KMS-11 (cell line): ENCODE data around the gene GSTK1.

Source experiments
- H2AFZ ChIP-seq: fragments of 200-600 bp; sonication (generic); 2 replicates; pipeline ENCODE4 v1.6.1; 2016; ENCODE audit warnings: antibody characterized with exemption, mixed run types, low read depth
- H3K27ac ChIP-seq: fragments of 200-600 bp; sonication (generic); 2 replicates; pipeline ENCODE4 v1.6.1; 2016; ENCODE audit warnings: mild to moderate bottlenecking, mixed run types
- H3K27me3 ChIP-seq: fragments of 200-600 bp; sonication (generic); 2 replicates; pipeline ENCODE4 v1.6.1; 2017; ENCODE audit warnings: mild to moderate bottlenecking, low read depth, mixed run types, moderate library complexity; ENCODE audit not compliant: insufficient read depth
- H3K36me3 ChIP-seq: fragments of 200-600 bp; sonication (generic); 2 replicates; pipeline ENCODE4 v1.6.1; 2017; ENCODE audit warnings: mild to moderate bottlenecking, mixed run types; ENCODE audit not compliant: insufficient read depth
- H3K4me1 ChIP-seq: fragments of 200-600 bp; sonication (generic); 2 replicates; pipeline ENCODE4 v1.6.1; 2016; ENCODE audit warnings: mild to moderate bottlenecking, low read depth, mixed run types; ENCODE audit not compliant: poor library complexity, severe bottlenecking
- H3K4me2 ChIP-seq: fragments of 200-600 bp; sonication (generic); 2 replicates; pipeline ENCODE4 v1.7.0; 2016; ENCODE audit warnings: mild to moderate bottlenecking, mixed run types
- H3K4me3 ChIP-seq: fragments of 200-600 bp; sonication (generic); IDR thresholded peaks from 2 replicates; pipeline ENCODE4 v1.6.1; 2017; ENCODE audit warnings: low read depth, low read length, mixed read lengths; ENCODE audit not compliant: insufficient read depth
- H3K79me2 ChIP-seq: fragments of 200-600 bp; sonication (generic); 2 replicates; pipeline ENCODE4 v1.6.1; 2016; ENCODE audit warnings: low read depth, mixed run types; ENCODE audit not compliant: insufficient read depth
- H3K9ac ChIP-seq: fragments of 200-600 bp; sonication (generic); 2 replicates; pipeline ENCODE4 v1.6.1; 2016; ENCODE audit warnings: mild to moderate bottlenecking, mixed run types
- H4K20me1 ChIP-seq: fragments of 200-600 bp; sonication (generic); 2 replicates; pipeline ENCODE4 v1.6.1; 2016; ENCODE audit warnings: mild to moderate bottlenecking, mixed run types; ENCODE audit not compliant: insufficient read depth
- CTCF ChIP-seq: fragments of 200-600 bp; sonication (generic); conservative IDR thresholded peaks from 2 replicates; pipeline ENCODE4 v1.6.1; 2017; ENCODE audit warnings: low read depth, mild to moderate bottlenecking, antibody characterized with exemption, low read length, moderate library complexity, mixed read lengths

Gene GSTK1

GRCh38 chr7:143255564-143255963 is 7.7 kb upstream of the GSTK1 start:
- Histone ChIP-seq H4K20me1 (no peaks in the 10 kb centered on the region), H3K4me3 (no peak overlapping the region), H3K9ac (no peak overlapping the region), H3K4me1 (peaks cover 6% of the 10 kb centered on the region), H3K4me2 (no peak overlapping the region), H2AFZ (no peak overlapping the region), H3K27me3 (no peaks in the 10 kb centered on the region), H3K27ac (no peak overlapping the region), H3K36me3 (no peaks in the 10 kb centered on the region), H3K79me2 (no peaks in the 10 kb centered on the region)
- no peak for TF ChIP-seq CTCF

GRCh38 chr7:143256325-143256724 is 6.9 kb upstream of the GSTK1 start:
- H3K4me2 ChIP-seq = no peak overlapping the region
- H2AFZ ChIP-seq = no peak overlapping the region
- no peaks in the 10 kb centered on the region for H3K36me3 ChIP-seq
- TF ChIP-seq CTCF = no peak; the same call in 1 of the 2 replicates
- no peaks in the 10 kb centered on the region for H3K27me3 ChIP-seq
- H3K4me1 ChIP-seq = no peaks in the 10 kb centered on the region
- H3K79me2 ChIP-seq = no peaks in the 10 kb centered on the region
- H3K4me3 ChIP-seq = no peak overlapping the region
- no peak overlapping the region for H3K27ac ChIP-seq
- H3K9ac ChIP-seq = no peak overlapping the region
- H4K20me1 ChIP-seq = no peaks in the 10 kb centered on the region

GRCh38 chr7:143256932-143257331 is 6.3 kb upstream of the GSTK1 start:
- Histone ChIP-seq H3K79me2 (no peaks in the 10 kb centered on the region), H2AFZ (no peak overlapping the region), H3K36me3 (no peaks in the 10 kb centered on the region), H3K27me3 (no peaks in the 10 kb centered on the region), H4K20me1 (no peaks in the 10 kb centered on the region), H3K9ac (no peak overlapping the region), H3K4me3 (no peak overlapping the region), H3K4me1 (no peaks in the 10 kb centered on the region), H3K27ac (no peak overlapping the region), H3K4me2 (no peak overlapping the region)
- no peak for TF ChIP-seq CTCF

- Histone ChIP-seq H3K4me3 (no peak overlapping the region), H2AFZ (no peak overlapping the region), H3K9ac (no peak overlapping the region), H3K36me3 (no peaks in the 10 kb centered on the region), H3K4me2 (no peak overlapping the region), H3K4me1 (no peaks in the 10 kb centered on the region), H4K20me1 (no peaks in the 10 kb centered on the region), H3K79me2 (no peaks in the 10 kb centered on the region), H3K27me3 (no peaks in the 10 kb centered on the region), H3K27ac (no peak overlapping the region)
- TF ChIP-seq CTCF = no peak
These were observed 5.7 kb upstream of the GSTK1 start for GRCh38 chr7:143257501-143257900.
